ENCODE results near the gene XPO1.

The XPO1 gene

DNA sequence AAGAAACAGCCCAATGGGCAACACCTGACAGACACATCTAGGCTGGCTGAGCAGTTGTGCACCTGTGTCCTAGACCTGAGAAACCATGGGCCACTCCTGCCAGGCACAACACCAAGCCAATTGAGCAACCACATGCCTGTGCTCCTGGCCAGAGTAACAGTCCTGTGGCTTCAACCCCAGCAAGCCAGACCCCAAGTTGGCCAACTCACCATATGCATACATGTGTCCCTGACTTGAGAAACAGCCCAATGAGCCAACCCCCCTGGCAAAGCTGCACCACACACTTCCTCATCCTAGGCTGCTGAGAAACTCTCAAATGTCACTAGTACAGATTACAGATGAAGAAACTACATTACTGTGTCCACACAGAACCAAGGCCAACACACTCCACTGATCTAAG, 103.8 kb downstream of the XPO1 start:
- TF ChIP-seq CTCF (IDR thresholded peaks at IDR 0.05; ENCODE audit: poor library complexity, severe bottlenecking), result no peak
- Histone ChIP-seq H3K36me3 (ENCODE audit: low read depth) (no peaks in the 10 kb centered on the region), H3K27me3 (ENCODE audit: insufficient read depth, poor library complexity, severe bottlenecking) (no peaks in the 10 kb centered on the region), H3K4me3 (ENCODE audit: severe bottlenecking) (no peak overlapping the region), H3K4me1 (ENCODE audit: insufficient read depth, poor library complexity, severe bottlenecking) (no peaks in the 10 kb centered on the region), H3K9me3 (ENCODE audit: severe bottlenecking) (no peaks in the 10 kb centered on the region), H3K27ac (ENCODE audit: poor library complexity, severe bottlenecking) (no peak overlapping the region)
- DNase-seq (ENCODE audit: low spot score) (no peak), ATAC-seq (ENCODE audit: low read depth) (no peak)

- H3K27me3 ChIP-seq (ENCODE audit: insufficient read depth, poor library complexity, severe bottlenecking), result no peaks in the 10 kb centered on the region
- DNase-seq (ENCODE audit: low spot score) (no peak), ATAC-seq (ENCODE audit: low read depth) (peak; percentile 25; the same call in 1 of the 3 replicates)
- H3K27ac ChIP-seq (ENCODE audit: poor library complexity, severe bottlenecking), result no peak overlapping the region
- no peaks in the 10 kb centered on the region for H3K36me3 ChIP-seq (ENCODE audit: low read depth)
- no peaks in the 10 kb centered on the region for H3K4me1 ChIP-seq (ENCODE audit: insufficient read depth, poor library complexity, severe bottlenecking)
- no peak overlapping the region for H3K4me3 ChIP-seq (ENCODE audit: severe bottlenecking)
- H3K9me3 ChIP-seq (ENCODE audit: severe bottlenecking), result no peaks in the 10 kb centered on the region
- no peak for TF ChIP-seq CTCF (IDR thresholded peaks at IDR 0.05; ENCODE audit: poor library complexity, severe bottlenecking)
Observed at GRCh38 chr2:61433606-61434005, 104.5 kb downstream of the XPO1 start.

DNA sequence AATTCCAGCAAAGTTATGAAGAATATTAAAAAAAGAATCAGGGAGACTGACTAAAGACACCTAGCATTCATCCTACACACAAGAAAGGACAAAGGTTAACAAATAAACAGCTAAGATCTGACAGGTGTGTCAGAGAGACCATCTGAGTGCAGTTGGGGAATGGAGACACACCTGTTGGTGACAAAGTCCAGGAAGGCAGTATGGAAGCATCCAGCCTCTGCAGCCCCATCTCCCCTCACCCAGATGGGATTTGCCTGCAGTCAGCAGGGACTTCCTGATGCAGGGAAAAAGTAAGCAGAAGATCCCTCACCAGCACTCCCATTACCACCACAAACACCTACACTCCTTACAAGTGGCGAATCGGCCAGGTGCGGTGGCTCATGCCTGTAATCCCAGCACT, 105.2 kb downstream of the XPO1 start:
- H3K9me3 ChIP-seq (ENCODE audit: severe bottlenecking), result no peaks in the 10 kb centered on the region
- H3K36me3 ChIP-seq (ENCODE audit: low read depth), result no peaks in the 10 kb centered on the region
- no peaks in the 10 kb centered on the region for H3K4me1 ChIP-seq (ENCODE audit: insufficient read depth, poor library complexity, severe bottlenecking)
- DNase-seq (ENCODE audit: low spot score) (no peak), ATAC-seq (ENCODE audit: low read depth) (no peak)
- TF ChIP-seq CTCF (IDR thresholded peaks at IDR 0.05; ENCODE audit: poor library complexity, severe bottlenecking), result no peak
- no peak overlapping the region for H3K27ac ChIP-seq (ENCODE audit: poor library complexity, severe bottlenecking)
- H3K4me3 ChIP-seq (ENCODE audit: severe bottlenecking), result no peak overlapping the region
- H3K27me3 ChIP-seq (ENCODE audit: insufficient read depth, poor library complexity, severe bottlenecking), result no peaks in the 10 kb centered on the region

DNA sequence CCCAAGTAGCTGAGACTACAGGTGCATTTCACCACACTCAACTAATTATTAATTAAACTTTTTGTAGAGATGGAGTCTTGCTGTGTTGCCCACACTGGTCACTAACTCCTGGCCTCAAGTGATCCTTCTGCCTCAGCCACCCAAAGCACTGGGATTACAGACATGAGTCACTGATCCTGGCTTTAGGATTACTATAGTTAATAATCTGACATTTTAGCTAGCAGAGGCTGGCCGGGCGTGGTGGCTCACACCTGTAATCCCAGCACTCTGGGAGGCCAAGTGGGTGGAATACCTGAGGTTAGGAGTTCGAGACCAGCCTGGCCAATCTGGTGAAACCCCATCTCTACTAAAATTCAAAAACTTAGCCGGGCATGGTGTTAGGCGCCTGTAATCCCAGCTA, 106.8 kb downstream of the XPO1 start:
- no peaks in the 10 kb centered on the region for H3K9me3 ChIP-seq (ENCODE audit: severe bottlenecking)
- DNase-seq (ENCODE audit: low spot score) (no peak), ATAC-seq (ENCODE audit: low read depth) (no peak)
- H3K4me1 ChIP-seq (ENCODE audit: insufficient read depth, poor library complexity, severe bottlenecking), result no peaks in the 10 kb centered on the region
- H3K36me3 ChIP-seq (ENCODE audit: low read depth), result no peaks in the 10 kb centered on the region
- no peak for TF ChIP-seq CTCF (IDR thresholded peaks at IDR 0.05; ENCODE audit: poor library complexity, severe bottlenecking)
- H3K4me3 ChIP-seq (ENCODE audit: severe bottlenecking), result no peak overlapping the region
- H3K27ac ChIP-seq (ENCODE audit: poor library complexity, severe bottlenecking), result no peak overlapping the region
- H3K27me3 ChIP-seq (ENCODE audit: insufficient read depth, poor library complexity, severe bottlenecking), result no peaks in the 10 kb centered on the region
